ENCODE results near the gene HHATL. TPM values are rescaled to one million over a fixed set of nuclear protein-coding genes. Genes with fewer than 3 reads are reported as not detected.

The HHATL gene
- total RNA-seq, 1 experiment from 2014 or later = not detected

- CTCF ChIA-PET = no interaction called here
- no peak overlapping the region for H3K27ac Mint-ChIP-seq (ENCODE audit: unreplicated experiment)
- intact Hi-C loops (cut with micrococcal nuclease; ENCODE audit: unreplicated experiment) = no loop called here
- POLR2A ChIA-PET = no interaction called here
- DNase-seq = peak in 1 of 2 experiments; percentile 14
- Histone ChIP-seq H3K4me3 (ENCODE audit: low read depth, low read length) (no peak overlapping the region), H3K27me3 (replicated peaks; ENCODE audit: control insufficient read depth, insufficient read depth, low read length) (no peaks in the 10 kb centered on the region; the same call in 1 of the 2 replicates), H3K9me3 (no peaks in the 10 kb centered on the region), H3K4me1 (no peaks in the 10 kb centered on the region), H3K36me3 (ENCODE audit: control insufficient read depth, insufficient read depth, low read length) (no peaks in the 10 kb centered on the region)
- no peaks in the 10 kb centered on the region for H3K4me1 Mint-ChIP-seq (ENCODE audit: low read depth, unreplicated experiment)
- H3K4me3 Mint-ChIP-seq (ENCODE audit: unreplicated experiment) = no peak overlapping the region
- no peaks in the 10 kb centered on the region for H3K9me3 Mint-ChIP-seq (ENCODE audit: unreplicated experiment)
- BruUV-seq (replicated peaks) = no TSS peak
- H3K27me3 Mint-ChIP-seq (ENCODE audit: insufficient read depth, unreplicated experiment) = peaks cover 5% of the 10 kb centered on the region
- TF ChIP-seq, protein P1, sequence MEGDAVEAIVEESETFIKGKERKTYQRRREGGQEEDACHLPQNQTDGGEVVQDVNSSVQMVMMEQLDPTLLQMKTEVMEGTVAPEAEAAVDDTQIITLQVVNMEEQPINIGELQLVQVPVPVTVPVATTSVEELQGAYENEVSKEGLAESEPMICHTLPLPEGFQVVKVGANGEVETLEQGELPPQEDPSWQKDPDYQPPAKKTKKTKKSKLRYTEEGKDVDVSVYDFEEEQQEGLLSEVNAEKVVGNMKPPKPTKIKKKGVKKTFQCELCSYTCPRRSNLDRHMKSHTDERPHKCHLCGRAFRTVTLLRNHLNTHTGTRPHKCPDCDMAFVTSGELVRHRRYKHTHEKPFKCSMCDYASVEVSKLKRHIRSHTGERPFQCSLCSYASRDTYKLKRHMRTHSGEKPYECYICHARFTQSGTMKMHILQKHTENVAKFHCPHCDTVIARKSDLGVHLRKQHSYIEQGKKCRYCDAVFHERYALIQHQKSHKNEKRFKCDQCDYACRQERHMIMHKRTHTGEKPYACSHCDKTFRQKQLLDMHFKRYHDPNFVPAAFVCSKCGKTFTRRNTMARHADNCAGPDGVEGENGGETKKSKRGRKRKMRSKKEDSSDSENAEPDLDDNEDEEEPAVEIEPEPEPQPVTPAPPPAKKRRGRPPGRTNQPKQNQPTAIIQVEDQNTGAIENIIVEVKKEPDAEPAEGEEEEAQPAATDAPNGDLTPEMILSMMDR (IDR thresholded peaks at IDR 0.05; ENCODE audit: insufficient read depth in 1 of 2, low read depth in 1 of 2, low read length in 1 of 2, severe bottlenecking in 1 of 2, unreplicated experiment in 1 of 2) = no peak
- H3K36me3 Mint-ChIP-seq (ENCODE audit: insufficient read depth, unreplicated experiment) = no peaks in the 10 kb centered on the region
Measured at GRCh38 chr3:42708611-42709151, 6.1 kb upstream of the HHATL start.

- TF ChIP-seq, protein P1 (IDR thresholded peaks at IDR 0.05; ENCODE audit: insufficient read depth in 1 of 2, low read depth in 1 of 2, low read length in 1 of 2, severe bottlenecking in 1 of 2, unreplicated experiment in 1 of 2) = no peak
- intact Hi-C loops (cut with micrococcal nuclease; ENCODE audit: unreplicated experiment) = no loop called here
- Histone ChIP-seq H3K27me3 (replicated peaks; ENCODE audit: control insufficient read depth, insufficient read depth, low read length) (no peaks in the 10 kb centered on the region; the same call in 1 of the 2 replicates), H3K4me3 (ENCODE audit: low read depth, low read length) (no peak overlapping the region), H3K9me3 (no peaks in the 10 kb centered on the region), H3K36me3 (ENCODE audit: control insufficient read depth, insufficient read depth, low read length) (no peaks in the 10 kb centered on the region), H3K4me1 (no peaks in the 10 kb centered on the region)
- Mint-ChIP-seq H3K27ac (ENCODE audit: unreplicated experiment) (no peak overlapping the region), H3K27me3 (ENCODE audit: insufficient read depth, unreplicated experiment) (peaks cover 5% of the 10 kb centered on the region), H3K9me3 (ENCODE audit: unreplicated experiment) (no peaks in the 10 kb centered on the region), H3K4me3 (ENCODE audit: unreplicated experiment) (no peak overlapping the region), H3K36me3 (ENCODE audit: insufficient read depth, unreplicated experiment) (no peaks in the 10 kb centered on the region), H3K4me1 (ENCODE audit: low read depth, unreplicated experiment) (no peaks in the 10 kb centered on the region)
- ChIA-PET CTCF (no interaction called here), POLR2A (no interaction called here)
- BruUV-seq (replicated peaks) = no TSS peak
- DNase-seq = no peak
Measured at GRCh38 chr3:42707620-42708355, 5.2 kb upstream of the HHATL start.

GRCh38 chr3:42706721-42707619 is 4.4 kb upstream of the HHATL start:
- Mint-ChIP-seq H3K4me3 (ENCODE audit: unreplicated experiment) (no peak overlapping the region), H3K9me3 (ENCODE audit: unreplicated experiment) (no peaks in the 10 kb centered on the region), H3K27me3 (ENCODE audit: insufficient read depth, unreplicated experiment) (peaks cover 5% of the 10 kb centered on the region), H3K36me3 (ENCODE audit: insufficient read depth, unreplicated experiment) (no peaks in the 10 kb centered on the region), H3K4me1 (ENCODE audit: low read depth, unreplicated experiment) (no peaks in the 10 kb centered on the region), H3K27ac (ENCODE audit: unreplicated experiment) (no peak overlapping the region)
- intact Hi-C loops (cut with micrococcal nuclease; ENCODE audit: unreplicated experiment) = no loop called here
- no peaks in the 10 kb centered on the region for H3K4me1 ChIP-seq
- DNase-seq = peak in 1 of 2 experiments; percentile 12
- POLR2A ChIA-PET = no interaction called here
- CTCF ChIA-PET = no interaction called here
- no peaks in the 10 kb centered on the region for H3K36me3 ChIP-seq (ENCODE audit: control insufficient read depth, insufficient read depth, low read length)
- no peak overlapping the region for H3K4me3 ChIP-seq (ENCODE audit: low read depth, low read length)
- no peaks in the 10 kb centered on the region; the same call in 1 of the 2 replicates for H3K27me3 ChIP-seq (replicated peaks; ENCODE audit: control insufficient read depth, insufficient read depth, low read length)
- H3K9me3 ChIP-seq = no peaks in the 10 kb centered on the region
- TF ChIP-seq, protein P1 (IDR thresholded peaks at IDR 0.05; ENCODE audit: insufficient read depth in 1 of 2, low read depth in 1 of 2, low read length in 1 of 2, severe bottlenecking in 1 of 2, unreplicated experiment in 1 of 2) = no peak
- BruUV-seq (replicated peaks) = no TSS peak

Measured in Caco-2 (cell line).